HepG2 (cell line): ENCODE measurements around the gene ARID3C. TPM values are rescaled to one million over a fixed set of nuclear protein-coding genes. Genes with fewer than 3 reads are reported as not detected.

Source experiments
- ATF7 ChIP-seq, 2 experiments: fragments of 450-650 bp in 1 of 2; sonication (generic) in 1 of 2; formaldehyde crosslinking in 1 of 2; IDR thresholded peaks; 2 replicates each; pipeline versions ENCODE4 v1.4.0 to v1.6.1; 2016 to 2020; ENCODE audit warnings: antibody characterized with exemption in 1 of 2, mild to moderate bottlenecking in 1 of 2, missing genetic modification reagents in 1 of 2
- HBP1 ChIP-seq: IDR thresholded peaks from 2 replicates; pipeline ENCODE4 v1.6.1; 2016; ENCODE audit warnings: low read depth, control low read depth
- HDAC6 ChIP-seq: fragments of 200-600 bp; sonication (generic); IDR thresholded peaks from 2 replicates; pipeline ENCODE4 v1.7.0; 2017; ENCODE audit warnings: mild to moderate bottlenecking, antibody characterized with exemption, low read length, low read depth
- HMGXB3 ChIP-seq: sonication (generic); formaldehyde crosslinking; IDR thresholded peaks from 2 replicates; pipeline ENCODE4 v1.4.0; 2020; ENCODE audit warnings: missing genetic modification reagents, borderline replicate concordance
- LRRFIP1 ChIP-seq: sonication (generic); formaldehyde crosslinking; conservative IDR thresholded peaks from 2 replicates; pipeline ENCODE4 v1.4.0; 2020; ENCODE audit warnings: missing genetic modification reagents
- MAX ChIP-seq: IDR thresholded peaks from 2 replicates; pipeline ENCODE4 v1.6.1; 2012; ENCODE audit warnings: inconsistent platforms
- ZNF646 ChIP-seq: sonication (generic); formaldehyde crosslinking; IDR thresholded peaks from 2 replicates; pipeline ENCODE4 v1.9.0; 2021; ENCODE audit warnings: mild to moderate bottlenecking, missing genetic modification reagents
- ZNF670 ChIP-seq: sonication (generic); formaldehyde crosslinking; IDR thresholded peaks from 2 replicates; pipeline ENCODE4 v1.8.0; 2022; ENCODE audit warnings: mild to moderate bottlenecking, missing genetic modification reagents, borderline replicate concordance
- ZNF724P ChIP-seq: sonication (generic); formaldehyde crosslinking; IDR thresholded peaks from 2 replicates; pipeline ENCODE4 v1.8.0; 2022; ENCODE audit warnings: missing genetic modification reagents, borderline replicate concordance
- polyA plus RNA-seq, 8 experiments: library from polyadenylated mRNA; depleted of rRNA in 3 of 8; stranded (reverse) in 7 of 8; unstranded in 1 of 8; fragments of >200 nt; fragmentation: Illumina TruSeq in 4 of 8; extraction: Trizol in 4 of 8; gene quantifications; 2 replicates each; pipeline versions ENCODE4 v1.2.1 to v1.2.3, GENCODE V29; 2011 to 2016; ENCODE audit warnings: low read depth in 4 of 8, missing spikeins in 1 of 8, mixed read lengths in 1 of 8; ENCODE audit not compliant: insufficient read depth in 1 of 8
- total RNA-seq, 5 experiments: library from RNA; depleted of rRNA; stranded (reverse); fragments of >200 nt; fragmentation: Illumina TruSeq; extraction: Trizol; gene quantifications; 2 replicates each; pipeline ENCODE4 v1.2.3, GENCODE V29; 2016; ENCODE audit warnings: low read depth in 1 of 5

The ARID3C gene
- total and polyA plus RNA-seq, 2 of the 13 experiments (the other 11 are each of a cell fraction or from before 2014, with no cell fraction given), result not detected

- TF ChIP-seq ZNF646 (CRISPR knock-in tag) (no peak), LRRFIP1 (CRISPR knock-in tag) (no peak), ATF7 (IDR thresholded peaks at IDR 0.05) (no peak), ATF7 (CRISPR knock-in tag; IDR thresholded peaks at IDR 0.05) (0 out of 2 replicates have a peak, but pooled peaks have one; percentile 59), HBP1 (no peak), HMGXB3 (CRISPR knock-in tag) (peak; percentile 79; the same call in 1 of the 2 replicates), ZNF724P (CRISPR knock-in tag) (no peak), ZNF670 (CRISPR knock-in tag) (no peak), MAX (peak; percentile 73; the same call in 1 of the 2 replicates), HDAC6 (no peak)
Measured at GRCh38 chr9:34611811-34612787, 16.8 kb downstream of the ARID3C start, which contains the start of gene RPP25L (continued).
